ENCODE data around the gene KLK11. TPM values are rescaled to one million over a fixed set of nuclear protein-coding genes. Genes with fewer than 3 reads are reported as not detected.
A peak's percentile ranks its signal among the peaks of the same experiment; 100 is the strongest.

Gene KLK11
- total and polyA plus RNA-seq, 2 of the 8 experiments (the other 6 are each of a cell fraction or from before 2014, with no cell fraction given), result 0.45 TPM; not detected in 1

DNA sequence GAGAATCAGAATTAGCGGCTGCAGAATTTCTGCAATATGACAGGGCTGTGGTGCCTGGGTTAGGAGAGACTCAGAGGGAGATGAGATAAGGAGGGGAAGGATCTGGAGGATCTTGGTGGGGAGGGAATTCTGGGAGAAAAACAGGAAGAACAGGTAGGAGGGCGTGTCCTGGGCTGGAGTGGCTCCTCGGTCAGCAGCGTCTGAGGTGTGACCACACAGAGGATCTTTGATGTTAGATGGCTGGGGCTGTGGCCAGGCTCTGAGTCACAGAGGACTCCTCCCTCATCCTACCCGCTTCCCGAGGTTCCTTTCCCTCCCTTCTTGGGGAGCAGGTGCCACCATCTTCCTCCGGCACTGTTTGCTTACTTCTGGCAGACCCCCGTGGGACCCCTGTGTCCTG lies 50.6 kb downstream of the KLK11 start:
- no peak overlapping the region for H3K27ac ChIP-seq (ENCODE audit: low read depth, low read length)
- H4K5ac ChIP-seq (ENCODE audit: insufficient read length, low read depth, low read length), result no peak overlapping the region
- ChIA-PET POLR2A (ENCODE audit: partially characterized antibody) (no interaction called here), CTCF (ENCODE audit: partially characterized antibody) (no interaction called here)
- no peaks in the 10 kb centered on the region for H3K79me2 ChIP-seq (ENCODE audit: control insufficient read depth in 1 of 2, insufficient read depth in 2 of 2, low read length in 2 of 2)
- no peaks in the 10 kb centered on the region for H4K20me1 ChIP-seq (replicated peaks in 1 of 2; ENCODE audit: control insufficient read depth in 1 of 2, insufficient read depth in 2 of 2, low read length in 2 of 2)
- no peak overlapping the region for H3K23ac ChIP-seq (ENCODE audit: insufficient read length)
- H3K4me3 ChIP-seq (ENCODE audit: extremely low read depth in 1 of 4, insufficient read depth in 2 of 4, low read depth in 3 of 4, low read length in 4 of 4), result no peak overlapping the region
- H2BK120ac ChIP-seq (replicated peaks; ENCODE audit: low read depth, low read length), result no peak overlapping the region
- no peak overlapping the region for H3K56ac ChIP-seq (replicated peaks; ENCODE audit: insufficient read length, low read depth, low read length)
- no peak overlapping the region for H4K8ac ChIP-seq (ENCODE audit: extremely low read depth, insufficient read depth, low read length)
- H3K4me2 ChIP-seq (ENCODE audit: insufficient read depth in 1 of 2, low read depth in 2 of 2, low read length in 2 of 2), result peak overlapping the region; percentile 22 to 44; a peak in 2 of 4 replicates
- H3K18ac ChIP-seq (ENCODE audit: extremely low read depth, low read length), result no peak overlapping the region
- no peaks in the 10 kb centered on the region for H3K79me1 ChIP-seq (ENCODE audit: low read depth, low read length)
- no peak overlapping the region; the same call in 1 of the 2 replicates for H2BK15ac ChIP-seq (ENCODE audit: low read length)
- peak overlapping the region; percentile 35; the same call in 1 of the 2 replicates for H2BK12ac ChIP-seq (ENCODE audit: low read depth, low read length)
- no peak overlapping the region for H2BK20ac ChIP-seq (ENCODE audit: low read length)
- no peaks in the 10 kb centered on the region for H3K9me3 ChIP-seq (ENCODE audit: insufficient read depth in 2 of 2, low read depth in 1 of 2, low read length in 1 of 2)
- H3K27me3 ChIP-seq (replicated peaks in 1 of 4; ENCODE audit: control insufficient read depth in 3 of 4, extremely low read depth in 1 of 4, insufficient read depth in 3 of 4, low read length in 3 of 4), result peaks cover 0 to under 1% (median 0%) of the 10 kb centered on the region in 4 experiments; a peak in 1 of 7 replicates
- no peak for DNase-seq (ENCODE audit: low read depth in 1 of 2, low spot score in 2 of 2)
- H3K4ac ChIP-seq (replicated peaks; ENCODE audit: insufficient read length, low read depth, low read length), result no peak overlapping the region
- no peak for FAIRE-seq
- no peak overlapping the region for H2BK5ac ChIP-seq (ENCODE audit: low read depth, low read length)
- WGBS, 2 experiments (ENCODE audit: extremely low coverage in 1 of 2, insufficient coverage in 1 of 2, insufficient read length in 1 of 2, insufficient replicate concordance in 2 of 2, low coverage in 1 of 2, low lambda C conversion rate in 2 of 2, missing lambda C conversion rate in 1 of 2), result 50% methylated on average over 8 of the region's 8 CpGs; no CpG with 5 or more reads in 1 of the 2 experiments
- peak overlapping the region; percentile 23 for H4K91ac ChIP-seq (replicated peaks; ENCODE audit: insufficient read length, low read length)
- no peak overlapping the region for H3K9ac ChIP-seq (replicated peaks in 1 of 4; ENCODE audit: extremely low read depth in 1 of 4, low read depth in 3 of 4, low read length in 3 of 4)
- peaks cover 3 to 29% (median 15%) of the 10 kb centered on the region in 4 experiments; a peak in 6 of 7 replicates for H3K4me1 ChIP-seq (replicated peaks in 1 of 4; ENCODE audit: control insufficient read depth in 3 of 4, insufficient read depth in 4 of 4, low read length in 3 of 4)
- no peak overlapping the region for H3K14ac ChIP-seq (ENCODE audit: insufficient read length)
- H2AFZ ChIP-seq (ENCODE audit: low read length), result no peak overlapping the region
- H3K36me3 ChIP-seq (ENCODE audit: control insufficient read depth in 2 of 4, insufficient read depth in 4 of 4, low read length in 3 of 4), result 0 out of 8 replicates have a peak, but pooled peaks cover 0 to 3% (median 0%) of the 10 kb centered on the region in 4 experiments
- H2AK5ac ChIP-seq (ENCODE audit: low read depth, low read length), result no peak overlapping the region
- no peaks in the 10 kb centered on the region for H3K23me2 ChIP-seq (ENCODE audit: low read depth, low read length)
- TF ChIP-seq KDM4A (IDR thresholded peaks at IDR 0.05; ENCODE audit: low read depth, low read length, severe bottlenecking) (no peak), CREB1 (IDR thresholded peaks at IDR 0.05) (no peak), HDAC6 (IDR thresholded peaks at IDR 0.05; ENCODE audit: low read depth, low read length) (no peak), TBP (IDR thresholded peaks at IDR 0.05; ENCODE audit: low read depth, low read length) (no peak), SAP30 (IDR thresholded peaks at IDR 0.05; ENCODE audit: insufficient read depth, insufficient replicate concordance, low read length) (no peak), SIRT6 (IDR thresholded peaks at IDR 0.05; ENCODE audit: low read length) (no peak), CHD2 (IDR thresholded peaks at IDR 0.05; ENCODE audit: low read length) (no peak)

Measured in H1 (cell line).